SJCRH30 (cell line): Measurements from ENCODE around the gene MEIS1. TPM values are rescaled to one million over a fixed set of nuclear protein-coding genes. Genes with fewer than 3 reads are reported as not detected.
"Not testable (repeated sequence)": the region's sequence is repeated elsewhere in the genome, so short reads cannot be mapped to it uniquely, and the experiment has no call there.

Experiments
- DNase-seq, 2 experiments: peaks; one replicate each; pipeline ENCODE4 v3.0.0-alpha.2; 2015 to 2020
- H3K27ac ChIP-seq: fragments of 250-450 bp; sonication (Bioruptor Pico); 2 replicates; pipeline ENCODE4 v1.5.1; 2020; ENCODE audit warnings: mild to moderate bottlenecking, moderate library complexity
- H3K27me3 ChIP-seq: fragments of 250-450 bp; sonication (Bioruptor Pico); 2 replicates; pipeline ENCODE4 v1.5.1; 2020; ENCODE audit warnings: mild to moderate bottlenecking, moderate library complexity
- H3K36me3 ChIP-seq: fragments of 250-450 bp; sonication (Bioruptor Pico); 2 replicates; pipeline ENCODE4 v1.5.1; 2020; ENCODE audit warnings: mild to moderate bottlenecking, moderate library complexity
- H3K4me1 ChIP-seq: fragments of 250-450 bp; sonication (Bioruptor Pico); 2 replicates; pipeline ENCODE4 v1.5.1; 2020; ENCODE audit warnings: mild to moderate bottlenecking, moderate library complexity
- H3K4me3 ChIP-seq: fragments of 250-450 bp; sonication (Bioruptor Pico); 2 replicates; pipeline ENCODE4 v1.5.1; 2020; ENCODE audit warnings: mild to moderate bottlenecking, moderate library complexity
- H3K9me3 ChIP-seq: fragments of 250-450 bp; sonication (Bioruptor Pico); replicated peaks from 2 replicates; pipeline ENCODE4 v1.5.1; 2020; ENCODE audit warnings: mild to moderate bottlenecking, moderate library complexity
- total RNA-seq: library from RNA; depleted of rRNA; stranded (reverse); fragments of >200 nt; shearing (Covaris generic); gene quantifications from 2 replicates; pipeline ENCODE4 v1.2.3, GENCODE V29; 2014; rRNA removed

Gene MEIS1
- 14.3 and 14.7 TPM in 2 replicates for total RNA-seq

DNA sequence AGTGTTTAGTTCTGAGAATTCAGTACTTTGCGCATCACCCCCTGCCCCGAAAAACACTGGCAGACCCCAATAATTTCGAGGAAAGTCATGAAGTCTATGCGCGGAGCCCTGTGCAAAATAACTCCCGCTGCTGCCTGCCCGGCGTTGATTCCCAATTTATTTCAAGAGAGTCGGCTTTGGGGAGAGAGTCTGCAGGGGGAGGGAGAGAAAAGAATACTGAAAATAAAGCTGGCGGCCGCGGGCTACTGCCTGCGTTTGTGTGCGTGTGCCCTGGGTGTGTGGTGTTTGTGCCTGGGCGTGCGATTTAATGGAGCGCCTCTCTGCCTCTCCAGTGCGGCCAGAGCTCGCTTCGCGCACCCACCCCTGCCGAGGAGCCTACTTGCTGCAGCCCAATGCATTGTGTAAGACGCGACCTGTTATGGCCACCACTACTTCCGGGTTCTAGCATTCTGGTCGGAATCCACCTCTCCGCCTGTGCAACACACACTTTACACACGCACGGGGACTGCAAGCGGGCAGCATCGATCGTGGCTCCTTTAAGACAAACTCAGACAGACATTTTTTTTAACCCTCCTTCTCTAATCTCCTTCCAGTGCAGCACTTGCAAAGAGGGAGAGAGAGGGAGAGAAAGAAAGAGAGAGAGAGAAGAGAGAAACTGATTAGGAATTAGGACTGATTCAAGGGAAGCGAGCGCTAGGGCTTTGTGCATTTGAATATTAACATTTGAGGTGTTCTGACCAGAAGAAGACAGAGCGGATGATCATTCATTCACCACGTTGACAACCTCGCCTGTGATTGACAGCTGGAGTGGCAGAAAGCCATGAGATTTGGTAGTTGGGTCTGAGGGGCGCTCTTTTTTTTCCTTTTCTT is at the start of gene MEIS1:
Gene MEIS1 (plus strand): TSS at position 447 of the 870 bp plus-strand sequence. CDS start 732 bp downstream, outside the sequence.
- H3K4me3 ChIP-seq: peak within 1 kb of the TSS; percentile 74
- no peaks in the 10 kb centered on the region for H3K9me3 ChIP-seq
- peak within 1 kb of the TSS; percentile 65 for H3K27ac ChIP-seq
- no peaks in the 10 kb centered on the region for H3K36me3 ChIP-seq
- H3K27me3 ChIP-seq: no peaks in the 10 kb centered on the region
- peak; percentile 92 to 94 for DNase-seq
- H3K4me1 ChIP-seq: no peaks in the 10 kb centered on the region

GRCh38 chr2:66387016-66387753 is 47.7 kb upstream of the MEIS1 start:
- H3K4me3 ChIP-seq: no peak overlapping the region
- H3K9me3 ChIP-seq: no peaks in the 10 kb centered on the region
- 0 out of 2 replicates have a peak, but pooled peaks cover 2% of the 10 kb centered on the region for H3K27me3 ChIP-seq
- H3K4me1 ChIP-seq: no peaks in the 10 kb centered on the region
- no peak for DNase-seq
- H3K36me3 ChIP-seq: no peaks in the 10 kb centered on the region
- H3K27ac ChIP-seq: no peak overlapping the region

DNA sequence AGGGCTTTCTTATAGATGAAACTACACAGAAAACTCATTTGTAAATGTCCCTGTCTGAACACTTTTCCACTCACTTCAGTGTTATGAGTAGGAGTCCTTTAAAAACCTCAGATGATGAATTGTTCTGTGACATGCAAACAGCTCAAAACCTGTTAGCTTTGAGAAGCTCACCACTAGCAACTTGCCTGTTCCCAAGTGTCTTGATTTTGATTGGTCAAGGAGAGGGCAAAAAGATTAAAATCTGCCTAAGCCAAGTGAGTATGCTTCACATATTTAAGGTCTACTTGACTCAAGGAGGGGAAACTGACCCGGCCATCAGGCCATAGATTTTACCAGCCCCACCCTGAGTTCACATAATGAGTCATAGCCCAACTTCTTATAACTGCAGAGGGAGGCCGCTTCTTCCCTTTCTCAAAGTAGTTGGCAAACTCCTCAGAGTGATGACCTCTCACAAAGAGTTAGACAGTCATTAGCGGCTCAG is 45.2 kb upstream of the MEIS1 start:
- Histone ChIP-seq H3K9me3 (no peaks in the 10 kb centered on the region), H3K27me3 (0 out of 2 replicates have a peak, but pooled peaks cover 2% of the 10 kb centered on the region), H3K36me3 (no peaks in the 10 kb centered on the region), H3K4me1 (no peaks in the 10 kb centered on the region), H3K27ac (no peak overlapping the region), H3K4me3 (no peak overlapping the region)
- no peak for DNase-seq

DNA sequence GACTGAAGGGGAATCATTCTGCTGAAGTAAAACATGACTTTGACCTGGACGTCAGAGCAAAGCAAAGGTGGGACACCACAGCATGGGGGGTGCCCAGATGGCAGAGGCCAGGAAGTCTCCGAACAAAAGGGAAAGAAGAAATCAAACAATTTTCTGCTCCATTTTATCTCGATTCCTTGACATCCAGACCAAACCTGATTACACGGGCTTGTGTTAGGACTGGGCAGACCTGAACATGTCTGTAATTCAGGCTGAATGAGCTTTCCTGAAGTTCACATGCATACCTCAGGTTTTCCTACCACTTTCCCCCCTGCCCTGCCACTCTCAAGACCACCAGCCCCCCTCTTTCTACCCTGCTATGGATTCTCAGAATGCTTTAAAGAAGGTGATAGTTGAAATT is 44.8 kb upstream of the MEIS1 start:
- Histone ChIP-seq H3K9me3 (no peaks in the 10 kb centered on the region), H3K27ac (no peak overlapping the region), H3K4me3 (no peak overlapping the region), H3K4me1 (no peaks in the 10 kb centered on the region), H3K36me3 (no peaks in the 10 kb centered on the region), H3K27me3 (0 out of 2 replicates have a peak, but pooled peaks cover 2% of the 10 kb centered on the region)
- DNase-seq: no peak

DNA sequence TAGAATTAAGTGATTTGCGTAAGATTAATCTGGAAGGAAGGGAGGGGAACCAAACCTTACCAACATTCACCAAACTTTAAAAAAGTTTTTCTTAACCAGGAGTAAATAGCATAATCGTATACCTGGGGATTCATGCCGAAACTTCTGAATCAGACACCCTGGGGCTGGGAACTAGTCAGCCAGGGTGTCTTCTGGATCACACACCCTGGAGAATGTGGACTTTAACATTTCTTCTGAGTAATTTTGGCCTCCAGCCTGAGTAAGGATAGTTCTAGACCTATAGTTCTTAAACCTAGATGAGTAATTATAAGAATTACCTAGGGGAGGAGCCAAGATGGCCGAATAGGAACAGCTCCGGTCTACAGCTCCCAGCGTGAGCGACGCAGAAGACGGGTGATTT is 44.1 kb upstream of the MEIS1 start:
- H3K36me3 ChIP-seq: no peaks in the 10 kb centered on the region
- no peak for DNase-seq
- H3K4me3 ChIP-seq: no peak overlapping the region
- H3K27ac ChIP-seq: no peak overlapping the region
- no peaks in the 10 kb centered on the region for H3K4me1 ChIP-seq
- 0 out of 2 replicates have a peak, but pooled peaks cover 2% of the 10 kb centered on the region for H3K27me3 ChIP-seq
- H3K9me3 ChIP-seq: no peaks in the 10 kb centered on the region

- H3K4me3 ChIP-seq, H3K4me1 ChIP-seq, H3K27ac ChIP-seq, DNase-seq, H3K9me3 ChIP-seq, H3K27me3 ChIP-seq, H3K36me3 ChIP-seq: not testable (repeated sequence)
Measured at GRCh38 chr2:66391240-66391639, 43.7 kb upstream of the MEIS1 start.

- no peak overlapping the region for H3K27ac ChIP-seq
- no peak for DNase-seq
- H3K36me3 ChIP-seq: no peaks in the 10 kb centered on the region
- H3K9me3 ChIP-seq: no peaks in the 10 kb centered on the region; the same call in 1 of the 2 replicates
- H3K4me3 ChIP-seq: no peak overlapping the region
- H3K4me1 ChIP-seq: no peaks in the 10 kb centered on the region
- H3K27me3 ChIP-seq: 0 out of 2 replicates have a peak, but pooled peaks cover 3% of the 10 kb centered on the region
Measured at GRCh38 chr2:66405473-66405872, 29.5 kb upstream of the MEIS1 start.

DNA sequence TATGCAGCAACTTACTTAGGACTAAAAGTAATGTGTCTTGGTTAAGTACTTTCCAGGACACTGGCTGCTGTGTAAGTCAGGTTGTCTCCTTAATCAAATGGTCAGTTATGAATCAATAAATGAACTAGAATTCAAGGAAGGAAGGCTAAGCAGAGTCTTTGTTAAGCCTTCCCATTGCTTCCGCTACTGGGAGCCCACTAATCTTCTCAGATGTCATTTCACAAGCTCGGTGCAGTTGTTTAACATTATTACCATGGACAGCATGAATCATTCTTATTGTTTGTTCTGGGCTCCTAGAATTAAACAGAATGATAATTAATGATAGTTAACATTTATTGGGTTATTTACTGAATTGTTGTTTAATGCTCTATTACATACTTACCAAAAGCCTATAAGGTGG is 26.0 kb upstream of the MEIS1 start:
- Histone ChIP-seq H3K27ac (no peak overlapping the region), H3K9me3 (no peaks in the 10 kb centered on the region), H3K36me3 (no peaks in the 10 kb centered on the region), H3K27me3 (no peaks in the 10 kb centered on the region), H3K4me1 (no peaks in the 10 kb centered on the region), H3K4me3 (no peak overlapping the region)
- no peak for DNase-seq

DNA sequence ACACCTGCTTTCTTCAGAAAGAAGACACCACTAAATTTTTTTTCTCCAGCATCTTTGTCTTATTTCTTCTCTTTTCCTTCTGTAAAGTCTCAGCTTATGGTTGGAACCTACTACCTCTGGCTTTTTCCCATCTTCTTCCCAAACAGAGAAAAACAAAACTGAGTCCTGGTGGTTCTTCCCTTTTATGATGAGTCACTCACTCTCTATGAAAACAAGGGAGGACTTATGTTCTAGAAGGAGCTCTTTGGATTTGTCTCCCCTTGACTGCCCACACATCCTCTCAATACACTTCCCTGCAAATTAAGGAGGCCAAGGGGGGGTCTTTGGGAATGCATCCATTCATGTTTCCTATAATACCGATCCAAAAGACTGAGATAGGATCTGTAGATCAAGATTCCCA is 22.1 kb upstream of the MEIS1 start:
- no peaks in the 10 kb centered on the region for H3K36me3 ChIP-seq
- no peak for DNase-seq
- no peak overlapping the region for H3K4me3 ChIP-seq
- H3K27ac ChIP-seq: no peak overlapping the region
- H3K9me3 ChIP-seq: no peaks in the 10 kb centered on the region
- H3K4me1 ChIP-seq: no peaks in the 10 kb centered on the region
- 0 out of 2 replicates have a peak, but pooled peaks cover 7% of the 10 kb centered on the region for H3K27me3 ChIP-seq

DNA sequence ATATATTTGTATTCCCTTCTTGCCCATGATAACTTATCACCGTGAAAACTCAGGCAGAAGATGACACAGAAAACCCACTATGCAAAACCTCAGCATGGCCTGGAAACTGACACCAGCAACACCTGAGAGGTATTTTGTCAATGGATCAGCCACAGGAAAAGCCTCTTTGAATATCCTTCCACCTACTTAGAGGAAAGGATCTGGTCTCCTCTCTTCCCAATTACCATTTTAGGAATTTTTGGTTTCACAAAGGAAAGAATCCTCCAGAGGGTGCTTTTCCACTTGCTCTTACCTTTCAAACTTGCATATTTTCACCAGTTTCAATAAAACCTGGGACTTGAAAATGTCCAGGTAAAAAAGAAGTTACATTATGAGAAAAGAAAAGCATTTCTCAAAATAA is 20.0 kb upstream of the MEIS1 start:
- no peak overlapping the region for H3K27ac ChIP-seq
- H3K4me1 ChIP-seq: no peaks in the 10 kb centered on the region
- no peaks in the 10 kb centered on the region for H3K9me3 ChIP-seq
- H3K4me3 ChIP-seq: no peak overlapping the region
- 0 out of 2 replicates have a peak, but pooled peaks cover 17% of the 10 kb centered on the region for H3K27me3 ChIP-seq
- no peak for DNase-seq
- no peaks in the 10 kb centered on the region for H3K36me3 ChIP-seq

GRCh38 chr2:66418381-66418780 is 16.5 kb upstream of the MEIS1 start:
- H3K9me3 ChIP-seq: no peaks in the 10 kb centered on the region
- H3K4me3 ChIP-seq: no peak overlapping the region
- no peaks in the 10 kb centered on the region for H3K4me1 ChIP-seq
- no peaks in the 10 kb centered on the region for H3K36me3 ChIP-seq
- H3K27ac ChIP-seq: no peak overlapping the region
- H3K27me3 ChIP-seq: 0 out of 2 replicates have a peak, but pooled peaks cover 17% of the 10 kb centered on the region
- no peak for DNase-seq

- H3K9me3 ChIP-seq: no peaks in the 10 kb centered on the region
- no peak overlapping the region for H3K27ac ChIP-seq
- H3K4me3 ChIP-seq: no peak overlapping the region
- H3K27me3 ChIP-seq: 0 out of 2 replicates have a peak, but pooled peaks cover 10% of the 10 kb centered on the region
- DNase-seq: no peak
- H3K4me1 ChIP-seq: no peaks in the 10 kb centered on the region
- no peaks in the 10 kb centered on the region for H3K36me3 ChIP-seq
Measured at GRCh38 chr2:66421612-66422011, 13.3 kb upstream of the MEIS1 start.

- no peak for DNase-seq
- no peaks in the 10 kb centered on the region for H3K4me1 ChIP-seq
- H3K36me3 ChIP-seq: no peaks in the 10 kb centered on the region
- no peaks in the 10 kb centered on the region for H3K9me3 ChIP-seq
- H3K4me3 ChIP-seq: no peak overlapping the region
- H3K27ac ChIP-seq: no peak overlapping the region
- H3K27me3 ChIP-seq: 0 out of 2 replicates have a peak, but pooled peaks cover 10% of the 10 kb centered on the region
Measured at GRCh38 chr2:66423391-66424124, 11.4 kb upstream of the MEIS1 start.

GRCh38 chr2:66426244-66427111 is 8.4 kb upstream of the MEIS1 start:
- DNase-seq: no peak
- no peak overlapping the region for H3K4me3 ChIP-seq

More at GRCh38 chr2:66426244-66427111, 8.4 kb upstream of the MEIS1 start:
- H3K27ac ChIP-seq: no peak overlapping the region
- H3K27me3 ChIP-seq: no peaks in the 10 kb centered on the region
- H3K4me1 ChIP-seq: no peaks in the 10 kb centered on the region
- no peaks in the 10 kb centered on the region for H3K36me3 ChIP-seq
- H3K9me3 ChIP-seq: no peaks in the 10 kb centered on the region
